ENCODE results near the gene COL12A1. TPM values are rescaled to one million over a fixed set of nuclear protein-coding genes. Genes with fewer than 3 reads are reported as not detected.

Gene COL12A1
- total RNA-seq, 1 donor from 2014 or later: 44.3 TPM

DNA sequence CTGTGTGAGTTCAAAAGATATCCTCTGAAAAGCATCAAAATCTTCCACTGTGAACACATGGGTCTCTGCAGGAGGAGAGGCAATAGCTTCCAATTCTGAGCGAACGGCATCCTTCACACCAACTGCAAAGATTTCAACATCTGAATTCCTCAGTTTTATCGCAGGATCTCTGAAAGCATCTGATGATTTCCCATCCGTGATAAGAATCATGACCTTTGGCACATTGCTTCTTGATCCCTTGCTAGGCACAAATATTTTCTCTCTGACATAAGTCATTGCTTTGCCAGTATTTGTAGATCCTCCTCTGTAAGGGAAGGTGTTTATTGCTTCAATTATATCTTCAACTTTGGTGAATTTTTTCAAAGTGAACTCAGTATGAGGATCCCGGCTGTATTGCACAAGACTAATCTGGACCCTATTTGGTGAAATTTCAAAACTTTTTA, 22.7 kb downstream of the COL12A1 start:
- H3K4me1 ChIP-seq: no peaks in the 10 kb centered on the region
- H3K9me3 ChIP-seq: no peaks in the 10 kb centered on the region
- TF ChIP-seq, protein P1, sequence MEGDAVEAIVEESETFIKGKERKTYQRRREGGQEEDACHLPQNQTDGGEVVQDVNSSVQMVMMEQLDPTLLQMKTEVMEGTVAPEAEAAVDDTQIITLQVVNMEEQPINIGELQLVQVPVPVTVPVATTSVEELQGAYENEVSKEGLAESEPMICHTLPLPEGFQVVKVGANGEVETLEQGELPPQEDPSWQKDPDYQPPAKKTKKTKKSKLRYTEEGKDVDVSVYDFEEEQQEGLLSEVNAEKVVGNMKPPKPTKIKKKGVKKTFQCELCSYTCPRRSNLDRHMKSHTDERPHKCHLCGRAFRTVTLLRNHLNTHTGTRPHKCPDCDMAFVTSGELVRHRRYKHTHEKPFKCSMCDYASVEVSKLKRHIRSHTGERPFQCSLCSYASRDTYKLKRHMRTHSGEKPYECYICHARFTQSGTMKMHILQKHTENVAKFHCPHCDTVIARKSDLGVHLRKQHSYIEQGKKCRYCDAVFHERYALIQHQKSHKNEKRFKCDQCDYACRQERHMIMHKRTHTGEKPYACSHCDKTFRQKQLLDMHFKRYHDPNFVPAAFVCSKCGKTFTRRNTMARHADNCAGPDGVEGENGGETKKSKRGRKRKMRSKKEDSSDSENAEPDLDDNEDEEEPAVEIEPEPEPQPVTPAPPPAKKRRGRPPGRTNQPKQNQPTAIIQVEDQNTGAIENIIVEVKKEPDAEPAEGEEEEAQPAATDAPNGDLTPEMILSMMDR (IDR thresholded peaks at IDR 0.05): no peak
- no peak overlapping the region for H3K4me3 ChIP-seq
- ATAC-seq: no peak
- H3K36me3 ChIP-seq: no peaks in the 10 kb centered on the region
- H3K27ac ChIP-seq: no peak overlapping the region
- DNase-seq: no peak
- intact Hi-C loops (cut with DNase I): no loop called here
- H3K27me3 ChIP-seq: no peaks in the 10 kb centered on the region

DNA sequence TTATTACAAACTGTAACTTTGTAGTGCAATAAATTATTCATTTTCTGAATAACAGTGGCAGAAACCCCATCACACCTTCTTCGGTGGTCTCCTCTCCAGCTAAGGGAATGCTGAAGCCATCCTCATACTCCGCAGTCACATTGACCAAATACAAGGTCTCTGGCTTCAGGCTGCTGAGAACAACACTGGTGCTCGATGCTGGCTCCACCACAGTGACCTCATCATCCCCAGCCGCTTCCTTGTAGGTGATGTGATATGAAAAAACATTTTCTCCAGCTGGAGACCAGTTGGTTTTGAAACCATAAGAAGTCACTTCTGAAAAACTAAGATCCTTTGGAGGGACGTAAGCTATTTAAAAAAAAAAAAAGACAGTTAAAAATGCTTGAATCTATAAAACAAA, 25.0 kb downstream of the COL12A1 start:
- Histone ChIP-seq H3K36me3 (no peaks in the 10 kb centered on the region), H3K4me1 (no peaks in the 10 kb centered on the region), H3K9me3 (no peaks in the 10 kb centered on the region), H3K27ac (no peak overlapping the region), H3K4me3 (no peak overlapping the region), H3K27me3 (no peaks in the 10 kb centered on the region)
- no peak for DNase-seq
- TF ChIP-seq, protein P1 (IDR thresholded peaks at IDR 0.05): no peak
- no peak for ATAC-seq
- intact Hi-C loops (cut with DNase I): no loop called here

DNA sequence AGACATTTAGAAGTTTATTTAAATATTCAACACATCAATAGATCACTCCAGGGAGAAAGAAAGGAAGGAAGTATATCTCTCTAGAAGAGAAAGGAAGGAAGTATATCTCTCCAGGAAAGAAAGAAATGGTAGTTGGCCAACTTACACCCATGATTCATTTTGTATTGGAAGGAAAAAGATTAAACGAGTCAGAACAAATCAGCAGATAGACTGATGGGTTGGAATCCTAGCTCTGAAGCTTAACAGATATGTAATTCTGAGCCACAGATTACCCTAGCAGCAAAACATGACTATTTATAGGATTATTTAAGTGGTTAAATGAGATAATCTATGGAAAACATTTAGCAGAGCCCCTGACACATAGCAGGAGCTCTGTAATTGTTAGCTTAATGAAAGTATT, 27.1 kb downstream of the COL12A1 start:
- no peak for DNase-seq
- no peak for ATAC-seq
- H3K27me3 ChIP-seq: no peaks in the 10 kb centered on the region
- intact Hi-C loops (cut with DNase I): no loop called here
- H3K4me3 ChIP-seq: no peak overlapping the region
- no peaks in the 10 kb centered on the region for H3K4me1 ChIP-seq
- H3K36me3 ChIP-seq: no peaks in the 10 kb centered on the region
- H3K27ac ChIP-seq: no peak overlapping the region
- TF ChIP-seq, protein P1 (IDR thresholded peaks at IDR 0.05): no peak
- no peaks in the 10 kb centered on the region for H3K9me3 ChIP-seq

DNA sequence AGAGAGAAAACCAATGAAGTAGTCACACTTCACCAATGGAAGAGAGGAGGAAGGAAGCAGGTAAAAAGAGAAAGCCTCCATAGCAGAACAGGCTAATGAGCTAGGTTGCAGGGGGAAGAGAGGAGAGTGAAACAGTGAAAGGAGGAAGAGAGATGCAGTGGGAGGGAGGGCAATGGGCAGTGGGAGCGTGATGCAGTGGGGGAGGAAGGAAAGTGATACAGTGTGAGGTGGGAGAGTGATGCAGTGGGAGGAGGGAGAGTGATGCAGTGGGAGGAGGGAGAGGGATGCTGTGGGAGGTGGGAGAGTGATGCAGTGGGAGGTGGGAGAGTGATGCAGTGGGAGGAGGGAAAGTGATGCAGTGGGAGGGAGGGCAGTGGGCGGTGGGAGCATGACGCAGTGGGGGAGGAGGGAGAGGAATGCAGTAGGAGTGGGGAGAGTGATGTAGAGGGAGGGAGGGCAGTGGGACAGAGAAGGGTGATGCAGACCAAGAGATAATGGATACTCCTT, 29.7 kb downstream of the COL12A1 start:
- ATAC-seq: no peak
- intact Hi-C loops (cut with DNase I): no loop called here
- TF ChIP-seq, protein P1 (IDR thresholded peaks at IDR 0.05): no peak

DNA sequence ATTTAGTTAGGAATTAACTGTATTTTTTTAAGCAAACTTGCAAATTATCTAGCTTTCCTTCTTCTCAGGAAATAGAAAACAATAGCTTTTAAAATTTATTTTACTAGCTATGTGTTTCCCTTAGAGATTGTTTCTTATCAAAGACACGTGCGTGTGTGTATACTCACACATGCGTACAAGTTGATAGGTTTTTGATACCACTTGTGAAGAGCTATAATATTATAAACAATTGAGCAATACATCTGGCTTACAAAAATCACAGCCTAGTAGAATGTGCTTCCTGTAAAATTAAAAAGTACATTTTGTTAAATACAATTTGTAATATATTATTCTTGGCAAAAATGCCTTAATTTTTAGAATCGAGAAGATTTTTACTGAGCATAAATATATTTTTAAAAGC, 33.9 kb downstream of the COL12A1 start:
- H3K27ac ChIP-seq: no peak overlapping the region
- no peaks in the 10 kb centered on the region for H3K36me3 ChIP-seq
- no peaks in the 10 kb centered on the region for H3K9me3 ChIP-seq
- H3K4me1 ChIP-seq: no peaks in the 10 kb centered on the region
- no peak overlapping the region for H3K4me3 ChIP-seq
- DNase-seq: no peak
- no peaks in the 10 kb centered on the region for H3K27me3 ChIP-seq
- intact Hi-C loops (cut with DNase I): no loop called here
- no peak for ATAC-seq
- TF ChIP-seq, protein P1 (IDR thresholded peaks at IDR 0.05): no peak

More for the DNA sequence above, 29.7 kb downstream of the COL12A1 start:
- Histone ChIP-seq H3K4me3 (no peak overlapping the region), H3K27ac (no peak overlapping the region), H3K36me3 (no peaks in the 10 kb centered on the region), H3K9me3 (no peaks in the 10 kb centered on the region), H3K27me3 (no peaks in the 10 kb centered on the region), H3K4me1 (no peaks in the 10 kb centered on the region)
- DNase-seq: no peak

DNA sequence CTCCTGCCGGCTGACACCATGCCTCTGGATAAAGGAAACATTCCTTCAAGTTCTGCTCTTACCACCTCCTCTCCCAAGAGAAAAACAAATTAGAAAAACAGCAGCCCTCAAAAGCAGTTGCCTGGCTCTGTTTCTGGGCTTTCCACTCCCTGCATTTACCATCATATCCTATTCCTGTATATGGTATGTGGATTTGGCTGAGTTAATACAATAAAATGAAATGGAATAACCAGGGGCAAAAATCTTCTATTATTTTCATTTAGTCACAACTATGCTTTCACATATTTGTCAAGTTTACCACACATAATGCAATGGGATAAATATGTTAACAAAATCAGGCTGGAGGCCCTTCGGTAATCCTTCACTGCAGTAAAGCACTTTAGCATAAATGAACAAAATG, 34.3 kb downstream of the COL12A1 start:
- DNase-seq: no peak
- H3K27ac ChIP-seq: no peak overlapping the region

More for the DNA sequence above, 34.3 kb downstream of the COL12A1 start:
- ATAC-seq: no peak
- H3K27me3 ChIP-seq: no peaks in the 10 kb centered on the region
- H3K36me3 ChIP-seq: no peaks in the 10 kb centered on the region
- intact Hi-C loops (cut with DNase I): no loop called here
- TF ChIP-seq, protein P1 (IDR thresholded peaks at IDR 0.05): no peak
- no peaks in the 10 kb centered on the region for H3K9me3 ChIP-seq
- no peaks in the 10 kb centered on the region for H3K4me1 ChIP-seq
- no peak overlapping the region for H3K4me3 ChIP-seq
